ENCODE data around the gene CAMK2D. TPM values are rescaled to one million over a fixed set of nuclear protein-coding genes. Genes with fewer than 3 reads are reported as not detected.

CAMK2D gene
- total RNA-seq, 4 donors from 2014 or later: 45.9 to 67.1 (median 56.2) TPM

- ATAC-seq: no peak
- 39 to 41% methylated on average over 4 of the region's 4 CpGs for whole genome bisulfite sequencing, 2 donors (ENCODE audit: low coverage in 1 of 2)
- H3K9me3 ChIP-seq: no peaks in the 10 kb centered on the region
- TF ChIP-seq POLR2AphosphoS5 (IDR thresholded peaks at IDR 0.05): no peak
- TF ChIP-seq POLR2A (IDR thresholded peaks at IDR 0.05): no peak
- no peak for TF ChIP-seq CTCF (IDR thresholded peaks at IDR 0.05)
- TF ChIP-seq EP300 (IDR thresholded peaks at IDR 0.05): no peak
- no peak overlapping the region for H3K27ac ChIP-seq
- H3K36me3 ChIP-seq: no peaks in the 10 kb centered on the region
- H3K4me3 ChIP-seq: no peak overlapping the region
- H3K4me1 ChIP-seq: peaks cover 0 to 8% (median 3%) of the 10 kb centered on the region in 3 donors
- no peaks in the 10 kb centered on the region for H3K27me3 ChIP-seq
These were observed 352.4 kb downstream of the CAMK2D start for GRCh38 chr4:113409181-113409580.

- WGBS, 2 donors (ENCODE audit: low coverage in 1 of 2): 79 to 91% methylated on average over 2 of the region's 2 CpGs
- no peak for ATAC-seq
- Histone ChIP-seq H3K36me3 (no peaks in the 10 kb centered on the region), H3K27me3 (no peaks in the 10 kb centered on the region), H3K9me3 (no peaks in the 10 kb centered on the region), H3K4me1 (peaks cover 0 to 8% (median 3%) of the 10 kb centered on the region in 3 donors), H3K27ac (no peak overlapping the region), H3K4me3 (no peak overlapping the region)
- TF ChIP-seq POLR2A (IDR thresholded peaks at IDR 0.05) (no peak), EP300 (IDR thresholded peaks at IDR 0.05) (no peak), CTCF (IDR thresholded peaks at IDR 0.05) (no peak), POLR2AphosphoS5 (IDR thresholded peaks at IDR 0.05) (no peak)
These were observed 354.1 kb downstream of the CAMK2D start for GRCh38 chr4:113407409-113407808.

- ATAC-seq: no peak
- H3K27me3 ChIP-seq: no peaks in the 10 kb centered on the region
- H3K4me3 ChIP-seq: no peak overlapping the region
- H3K4me1 ChIP-seq: peaks cover 0 to 8% (median 3%) of the 10 kb centered on the region in 3 donors
- H3K27ac ChIP-seq: no peak overlapping the region
- no peaks in the 10 kb centered on the region for H3K36me3 ChIP-seq
- TF ChIP-seq EP300 (IDR thresholded peaks at IDR 0.05) (no peak), CTCF (IDR thresholded peaks at IDR 0.05) (no peak), POLR2A (IDR thresholded peaks at IDR 0.05) (no peak), POLR2AphosphoS5 (IDR thresholded peaks at IDR 0.05) (no peak)
- 86 to 87% methylated on average over 4 to 7 of the region's 7 CpGs for WGBS, 2 donors (ENCODE audit: low coverage in 1 of 2)
- no peaks in the 10 kb centered on the region for H3K9me3 ChIP-seq
These were observed 354.9 kb downstream of the CAMK2D start for GRCh38 chr4:113406723-113407016.

- Histone ChIP-seq H3K4me3 (no peak overlapping the region), H3K27ac (no peak overlapping the region), H3K4me1 (peaks cover 0 to 8% (median 3%) of the 10 kb centered on the region in 3 donors), H3K27me3 (no peaks in the 10 kb centered on the region), H3K36me3 (no peaks in the 10 kb centered on the region), H3K9me3 (no peaks in the 10 kb centered on the region)
- TF ChIP-seq CTCF (IDR thresholded peaks at IDR 0.05) (no peak), POLR2A (IDR thresholded peaks at IDR 0.05) (no peak), EP300 (IDR thresholded peaks at IDR 0.05) (no peak), POLR2AphosphoS5 (IDR thresholded peaks at IDR 0.05) (no peak)
- no peak for ATAC-seq
- WGBS, 2 donors (ENCODE audit: low coverage in 1 of 2): 89 to 100% methylated on average over 3 to 7 of the region's 7 CpGs
These were observed 355.4 kb downstream of the CAMK2D start for GRCh38 chr4:113405874-113406722.

GRCh38 chr4:113404841-113405240, 356.7 kb downstream of the CAMK2D start:
- TF ChIP-seq EP300 (IDR thresholded peaks at IDR 0.05) (no peak), CTCF (IDR thresholded peaks at IDR 0.05) (no peak), POLR2AphosphoS5 (IDR thresholded peaks at IDR 0.05) (no peak), POLR2A (IDR thresholded peaks at IDR 0.05) (no peak)

More at GRCh38 chr4:113404841-113405240, 356.7 kb downstream of the CAMK2D start:
- WGBS, 2 donors (ENCODE audit: low coverage in 1 of 2): 18% methylated on average over 2 of the region's 2 CpGs; no CpG with 5 or more reads in 1 of the 2 donors
- ATAC-seq: no peak
- Histone ChIP-seq H3K27ac (no peak overlapping the region), H3K4me1 (peaks cover 0 to 8% (median 3%) of the 10 kb centered on the region in 3 donors), H3K4me3 (no peak overlapping the region), H3K27me3 (no peaks in the 10 kb centered on the region), H3K9me3 (no peaks in the 10 kb centered on the region), H3K36me3 (no peaks in the 10 kb centered on the region)
